ENCODE measurements around the gene VWCE.
"Not testable (repeated sequence)": the region's sequence is repeated elsewhere in the genome, so short reads cannot be mapped to it uniquely, and the experiment has no call there.

The VWCE gene

DNA sequence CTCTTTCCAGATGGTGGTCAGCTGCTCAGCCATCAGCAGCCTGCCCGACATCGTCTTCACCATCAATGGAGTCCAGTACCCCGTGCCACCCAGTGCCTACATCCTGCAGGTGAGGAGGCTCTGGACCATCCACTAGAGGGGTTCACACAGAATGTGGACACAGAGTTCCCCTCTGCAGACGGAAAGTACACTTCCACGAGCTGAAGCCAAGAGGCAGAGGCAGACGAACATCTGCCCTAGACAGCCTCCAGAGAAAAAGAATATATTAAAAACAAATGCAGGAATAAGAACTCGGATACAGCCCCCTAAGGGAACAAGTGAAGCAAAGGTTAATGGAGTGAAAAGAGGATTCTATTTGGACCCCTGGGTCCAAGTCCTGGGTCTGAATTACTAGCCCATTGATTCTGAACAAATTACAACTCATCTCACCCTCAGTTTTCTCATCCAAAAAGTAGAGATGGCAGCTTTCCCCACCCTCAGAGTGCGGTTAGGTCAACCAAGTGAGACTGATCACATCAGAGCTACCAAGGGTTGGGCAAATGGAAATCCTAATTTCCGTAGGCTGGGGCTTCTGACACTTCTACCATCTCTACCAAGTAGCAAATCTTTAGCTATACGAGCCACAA, 83.7 kb downstream of the VWCE start:
- DNase-seq (ENCODE audit: low read depth): not testable (repeated sequence)

DNA sequence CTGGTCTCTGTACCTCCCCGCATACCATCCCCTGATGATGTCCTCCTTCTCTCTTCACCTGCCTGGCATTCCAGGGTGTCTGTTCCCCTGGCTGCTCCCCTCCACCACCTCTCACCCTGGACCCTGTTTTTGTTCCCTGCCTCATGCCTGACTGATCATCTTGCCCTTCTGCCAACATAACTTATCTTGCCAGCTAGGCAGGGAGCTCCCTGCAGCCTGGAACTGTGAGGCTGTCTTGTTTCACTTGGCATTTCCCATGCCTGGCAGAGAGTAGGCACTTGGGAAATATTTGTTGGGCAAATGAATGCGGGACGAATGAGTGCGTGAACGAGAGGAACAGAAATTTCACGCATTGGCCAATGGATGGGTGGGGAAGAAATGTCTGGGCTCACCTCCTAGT, 84.5 kb downstream of the VWCE start:
- DNase-seq (ENCODE audit: low read depth): not testable (repeated sequence)
